Measurements from ENCODE around the gene ATP2C2.

ATP2C2 gene

GRCh38 chr16:84458606-84459532 is 90.5 kb downstream of the ATP2C2 start:
- no peak for DNase-seq (ENCODE audit: low read depth)
- no peak overlapping the region for H3K4me3 ChIP-seq (ENCODE audit: low read length)
- TF ChIP-seq CTCF (IDR thresholded peaks at IDR 0.05; ENCODE audit: insufficient read depth, low read depth, low read length, missing control alignments): no peak

- DNase-seq (ENCODE audit: low read depth): no peak
- no peak overlapping the region for H3K4me3 ChIP-seq (ENCODE audit: low read length)
- no peak for TF ChIP-seq CTCF (IDR thresholded peaks at IDR 0.05; ENCODE audit: insufficient read depth, low read depth, low read length, missing control alignments)
Observed at GRCh38 chr16:84459533-84459894, 91.2 kb downstream of the ATP2C2 start.

GRCh38 chr16:84459941-84460405 is 91.6 kb downstream of the ATP2C2 start:
- TF ChIP-seq CTCF (IDR thresholded peaks at IDR 0.05; ENCODE audit: insufficient read depth, low read depth, low read length, missing control alignments): no peak
- DNase-seq (ENCODE audit: low read depth): no peak
- H3K4me3 ChIP-seq (ENCODE audit: low read length): no peak overlapping the region

GRCh38 chr16:84460406-84461028 is 92.2 kb downstream of the ATP2C2 start:
- no peak for DNase-seq (ENCODE audit: low read depth)
- no peak for TF ChIP-seq CTCF (IDR thresholded peaks at IDR 0.05; ENCODE audit: insufficient read depth, low read depth, low read length, missing control alignments)
- no peak overlapping the region for H3K4me3 ChIP-seq (ENCODE audit: low read length)

- no peak for DNase-seq (ENCODE audit: low read depth)
- no peak overlapping the region for H3K4me3 ChIP-seq (ENCODE audit: low read length)
- TF ChIP-seq CTCF (IDR thresholded peaks at IDR 0.05; ENCODE audit: insufficient read depth, low read depth, low read length, missing control alignments): no peak
Observed at GRCh38 chr16:84461029-84461412, 92.7 kb downstream of the ATP2C2 start.

- DNase-seq (ENCODE audit: low read depth): no peak
- no peak for TF ChIP-seq CTCF (IDR thresholded peaks at IDR 0.05; ENCODE audit: insufficient read depth, low read depth, low read length, missing control alignments)
Observed at GRCh38 chr16:84461413-84462295, 93.3 kb downstream of the ATP2C2 start.

More at GRCh38 chr16:84461413-84462295, 93.3 kb downstream of the ATP2C2 start:
- H3K4me3 ChIP-seq (ENCODE audit: low read length): no peak overlapping the region

Data from epithelial cell of esophagus (primary cell).